ENCODE measurements around the gene FGF1. TPM values are rescaled to one million over a fixed set of nuclear protein-coding genes. Genes with fewer than 3 reads are reported as not detected.

FGF1 gene
- total and polyA plus RNA-seq, 2 of the 4 experiments (the other 2 are of a cell fraction) = 7.6 to 7.7 TPM

DNA sequence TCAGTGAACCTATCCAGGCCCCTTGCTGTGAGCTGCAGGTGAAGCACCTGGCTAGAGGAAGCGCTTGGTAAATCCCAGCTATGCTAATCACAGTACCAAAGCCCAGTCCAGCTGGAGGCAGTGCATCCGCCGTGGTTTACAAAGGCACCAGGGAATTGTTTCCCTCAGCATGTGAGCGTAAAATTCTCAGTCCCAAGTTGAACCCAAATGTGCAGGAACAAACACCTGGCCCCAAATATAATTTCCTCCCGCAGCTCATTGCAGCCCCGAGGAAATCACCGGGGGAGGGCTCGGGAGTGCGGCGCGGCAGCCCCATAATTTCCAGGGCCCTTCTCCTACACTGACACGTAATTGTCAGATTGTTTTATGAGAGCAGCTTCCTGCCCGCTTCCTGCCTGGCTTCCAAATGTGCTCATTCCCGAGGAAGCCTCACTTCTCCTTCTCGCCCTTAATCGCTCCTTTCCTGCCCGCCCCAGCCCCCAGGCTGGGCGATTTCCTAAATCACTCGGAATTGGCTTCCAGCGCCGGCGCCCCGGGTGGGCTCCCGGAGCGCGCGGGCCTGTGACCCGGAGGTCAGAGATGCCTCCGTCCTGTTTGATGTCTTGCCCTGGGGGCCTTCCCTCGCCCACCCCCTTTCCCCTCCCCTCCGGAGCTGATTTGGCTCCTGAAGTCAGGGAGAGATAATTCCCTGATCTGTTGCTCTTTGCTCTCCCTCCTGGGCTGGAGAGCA is 134.4 kb downstream of the FGF1 start:
- no peaks in the 10 kb centered on the region for H3K9me3 ChIP-seq (ENCODE audit: control insufficient read depth, insufficient read depth, low read length)
- intact Hi-C loops (cut with micrococcal nuclease) (no loop called here), in situ Hi-C loops (cut with MboI; ENCODE audit: low sequenced_read_pairs) (loop anchor here (10.0 kb wide), 1 partner anchor 557 kb away; no protein-coding TSS in a partner anchor), dilution Hi-C loops (cut with HindIII; ENCODE audit: low sequenced_read_pairs, unreplicated experiment) (no loop called here)
- peak overlapping the region; percentile 28; the same call in 1 of the 2 replicates for H3K23ac ChIP-seq (ENCODE audit: low read depth, low read length)
- peak; percentile 22 for DNase-seq
- H2BK5ac ChIP-seq (ENCODE audit: low read depth, low read length, poor library complexity, severe bottlenecking) = no peak overlapping the region
- H2BK120ac ChIP-seq (ENCODE audit: low read depth, low read length) = peak overlapping the region; percentile 80; the same call in 1 of the 2 replicates
- no peak overlapping the region; the same call in 1 of the 2 replicates for H4K91ac ChIP-seq (ENCODE audit: insufficient read depth, low read depth, low read length)
- POLR2A ChIA-PET (ENCODE audit: unreplicated experiment) = no interaction called here
- peaks cover 2% of the 10 kb centered on the region; the same call in 1 of the 2 replicates for H3K4me1 ChIP-seq (ENCODE audit: control insufficient read depth, insufficient read depth, low read length)
- H3K18ac ChIP-seq (ENCODE audit: low read depth, low read length) = no peak overlapping the region
- CTCF ChIA-PET = interaction anchor here (0.6 to 1.2 kb wide), 2 partner anchors 104 to 231 kb away, joined by 3 to 4 read pairs; no protein-coding TSS in a partner anchor
- no peak overlapping the region for H3K56ac ChIP-seq (ENCODE audit: extremely low read depth, insufficient read depth, low read length)
- H3K27ac ChIP-seq (ENCODE audit: insufficient read depth, low read length) = peak overlapping the region; percentile 8; the same call in 1 of the 2 replicates
- peak overlapping the region; percentile 9; the same call in 1 of the 3 replicates for H2BK15ac ChIP-seq (ENCODE audit: low read depth, low read length)
- H3K4me3 ChIP-seq (ENCODE audit: insufficient read depth, low read depth, low read length) = no peak overlapping the region
- peak overlapping the region; percentile 51 for H3K4me2 ChIP-seq (ENCODE audit: low read depth, low read length)
- peaks cover 0 to 17% of the 10 kb centered on the region in 2 experiments; a peak in 2 of 4 replicates for H3K79me1 ChIP-seq (ENCODE audit: low read depth in 1 of 2, low read length in 2 of 2)
- peak overlapping the region; percentile 33 for H3K4ac ChIP-seq (ENCODE audit: low read depth, low read length)
- H2AFZ ChIP-seq (replicated peaks; ENCODE audit: low read length, poor library complexity) = peak overlapping the region; percentile 89
- H4K8ac ChIP-seq (ENCODE audit: low read depth in 2 of 2, low read length in 2 of 2) = peak overlapping the region in 1 of 2 experiments; percentile 50; a peak in 1 of 4 replicates
- 11% methylated on average over 12 of the region's 31 CpGs; no CpG with 5 or more reads in 1 of the 2 experiments for WGBS, 2 experiments (ENCODE audit: extremely low coverage in 2 of 2, insufficient read length in 1 of 2)
- no peaks in the 10 kb centered on the region for H3K27me3 ChIP-seq (ENCODE audit: control insufficient read depth, insufficient read depth, low read length)
- no peak overlapping the region for H4K5ac ChIP-seq (ENCODE audit: low read depth, low read length)
- H3K9ac ChIP-seq (ENCODE audit: low read depth, low read length) = 0 out of 2 replicates have a peak overlapping the region, but pooled peaks have one; percentile 6
- peak overlapping the region; percentile 43 for H2AK9ac ChIP-seq (replicated peaks; ENCODE audit: low read depth, low read length, poor library complexity)
- BruUV-seq (replicated peaks) = no TSS peak
- peak; percentile 22; the same call in 1 of the 2 replicates for ATAC-seq (ENCODE audit: low read depth)
- H4K20me1 ChIP-seq (ENCODE audit: insufficient read depth, low read length) = no peaks in the 10 kb centered on the region
- no peaks in the 10 kb centered on the region for H3K36me3 ChIP-seq (ENCODE audit: control insufficient read depth, insufficient read depth, low read length)
- H2AK5ac ChIP-seq (ENCODE audit: low read depth, low read length) = 0 out of 2 replicates have a peak overlapping the region, but pooled peaks have one; percentile 7
- peak overlapping the region; percentile 16; the same call in 1 of the 2 replicates for H2BK20ac ChIP-seq (ENCODE audit: low read depth, low read length)
- peaks cover 3% of the 10 kb centered on the region; the same call in 1 of the 2 replicates for H3K9me1 ChIP-seq (ENCODE audit: insufficient read depth, low read length)
- H3K14ac ChIP-seq (replicated peaks; ENCODE audit: low read depth, low read length) = no peak overlapping the region
- no peak for TF ChIP-seq MXI1 (IDR thresholded peaks at IDR 0.05; ENCODE audit: borderline replicate concordance, low read depth, low read length)
- TF ChIP-seq, protein P1, sequence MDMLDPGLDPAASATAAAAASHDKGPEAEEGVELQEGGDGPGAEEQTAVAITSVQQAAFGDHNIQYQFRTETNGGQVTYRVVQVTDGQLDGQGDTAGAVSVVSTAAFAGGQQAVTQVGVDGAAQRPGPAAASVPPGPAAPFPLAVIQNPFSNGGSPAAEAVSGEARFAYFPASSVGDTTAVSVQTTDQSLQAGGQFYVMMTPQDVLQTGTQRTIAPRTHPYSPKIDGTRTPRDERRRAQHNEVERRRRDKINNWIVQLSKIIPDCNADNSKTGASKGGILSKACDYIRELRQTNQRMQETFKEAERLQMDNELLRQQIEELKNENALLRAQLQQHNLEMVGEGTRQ (IDR thresholded peaks at IDR 0.05; ENCODE audit: low read depth, low read length) = no peak
